Ovary (tissue), 3 donors: ENCODE results near the gene TMEM18.

Experiments
- CTCF ChIP-seq, 3 donors: fragments of 450-650 bp in 2 of 3; fragments of 200-600 bp in 1 of 3; IDR thresholded peaks; one replicate each; pipeline versions ENCODE4 v1.5.1 to v1.8.0; 2016 to 2022; ENCODE audit warnings: antibody characterized with exemption in 3 of 3, mild to moderate bottlenecking in 1 of 3
- EP300 ChIP-seq: sonication (generic); formaldehyde crosslinking; IDR thresholded peaks from one replicate; pipeline ENCODE4 v1.6.1; 2017; ENCODE audit warnings: antibody characterized with exemption
- POLR2A ChIP-seq: fragments of 450-650 bp; IDR thresholded peaks from one replicate; pipeline ENCODE4 v1.6.1; 2017; ENCODE audit warnings: antibody characterized with exemption, mild to moderate bottlenecking, moderate library complexity
- donor health status: DM: no; HTN: no; CAD: no.

- no peak for TF ChIP-seq CTCF (IDR thresholded peaks at IDR 0.05)
- no peak for TF ChIP-seq EP300
- no peak for TF ChIP-seq POLR2A
These were observed 50.5 kb downstream of the TMEM18 start for GRCh38 chr2:626491-627339.
